VCaP (cell line): ENCODE results near the gene CIAO3.

Experiments used
- H3K27ac ChIP-seq: fragments of 450-650 bp; 2 replicates; pipeline ENCODE4 v1.5.1; 2017
- TF ChIP-seq, protein P1 (sequence below): fragments of 450-650 bp; conservative IDR thresholded peaks from 2 replicates; pipeline ENCODE4 v1.5.1; 2017; ENCODE audit warnings: mild to moderate bottlenecking, moderate library complexity

CIAO3 gene

GRCh38 chr16:785563-786535 is 45.1 kb upstream of the CIAO3 start:
- TF ChIP-seq, protein P1, sequence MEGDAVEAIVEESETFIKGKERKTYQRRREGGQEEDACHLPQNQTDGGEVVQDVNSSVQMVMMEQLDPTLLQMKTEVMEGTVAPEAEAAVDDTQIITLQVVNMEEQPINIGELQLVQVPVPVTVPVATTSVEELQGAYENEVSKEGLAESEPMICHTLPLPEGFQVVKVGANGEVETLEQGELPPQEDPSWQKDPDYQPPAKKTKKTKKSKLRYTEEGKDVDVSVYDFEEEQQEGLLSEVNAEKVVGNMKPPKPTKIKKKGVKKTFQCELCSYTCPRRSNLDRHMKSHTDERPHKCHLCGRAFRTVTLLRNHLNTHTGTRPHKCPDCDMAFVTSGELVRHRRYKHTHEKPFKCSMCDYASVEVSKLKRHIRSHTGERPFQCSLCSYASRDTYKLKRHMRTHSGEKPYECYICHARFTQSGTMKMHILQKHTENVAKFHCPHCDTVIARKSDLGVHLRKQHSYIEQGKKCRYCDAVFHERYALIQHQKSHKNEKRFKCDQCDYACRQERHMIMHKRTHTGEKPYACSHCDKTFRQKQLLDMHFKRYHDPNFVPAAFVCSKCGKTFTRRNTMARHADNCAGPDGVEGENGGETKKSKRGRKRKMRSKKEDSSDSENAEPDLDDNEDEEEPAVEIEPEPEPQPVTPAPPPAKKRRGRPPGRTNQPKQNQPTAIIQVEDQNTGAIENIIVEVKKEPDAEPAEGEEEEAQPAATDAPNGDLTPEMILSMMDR, result peak; percentile 76
- no peak overlapping the region for H3K27ac ChIP-seq

GRCh38 chr16:784431-784830 is 43.6 kb upstream of the CIAO3 start:
- TF ChIP-seq, protein P1, result no peak
- no peak overlapping the region for H3K27ac ChIP-seq

- H3K27ac ChIP-seq, result no peak overlapping the region
- TF ChIP-seq, protein P1, result no peak
Observed at GRCh38 chr16:783404-784161, 42.8 kb upstream of the CIAO3 start.

- TF ChIP-seq, protein P1, result no peak
- no peak overlapping the region for H3K27ac ChIP-seq
Observed at GRCh38 chr16:782766-783403, 42.1 kb upstream of the CIAO3 start.

GRCh38 chr16:782258-782657 is 41.5 kb upstream of the CIAO3 start:
- TF ChIP-seq, protein P1, result no peak
- no peak overlapping the region for H3K27ac ChIP-seq

GRCh38 chr16:781346-782010 is 40.7 kb upstream of the CIAO3 start:
- TF ChIP-seq, protein P1, result no peak

More at GRCh38 chr16:781346-782010, 40.7 kb upstream of the CIAO3 start:
- no peak overlapping the region for H3K27ac ChIP-seq
